Activated CD4-positive, alpha-beta memory T cell treated with anti-CD3 and anti-CD28 coated beads for 36 hours (primary cell): ENCODE data around the gene SLCO2A1. TPM values are rescaled to one million over a fixed set of nuclear protein-coding genes. Genes with fewer than 3 reads are reported as not detected.

Experiments used
- CTCF ChIA-PET: fragments of 350-600 bp; sonication (Branson Sonifier 250); formaldehyde crosslinking; loops from one replicate; lab custom pipeline; 2021; ENCODE audit warnings: antibody characterized with exemption, inconsistent platforms; lab: Charles Lee
- POLR2A ChIA-PET: fragments of 350-600 bp; sonication (Branson Sonifier 250); formaldehyde crosslinking; loops from one replicate; lab custom pipeline; 2021; ENCODE audit warnings: antibody characterized with exemption; lab: Charles Lee
- DNase-seq: peaks from one replicate; pipeline ENCODE4 v3.0.0-alpha.2; 2020
- H3K27ac Mint-ChIP-seq: one replicate; pipeline ENCODE4 v1.8.0; 2021; ENCODE audit warnings: mixed read lengths
- H3K27me3 Mint-ChIP-seq: one replicate; pipeline ENCODE4 v1.8.0; 2021; ENCODE audit warnings: mixed read lengths
- H3K36me3 Mint-ChIP-seq: one replicate; pipeline ENCODE4 v1.8.0; 2021; ENCODE audit warnings: mixed read lengths
- H3K4me1 Mint-ChIP-seq: one replicate; pipeline ENCODE4 v1.8.0; 2021; ENCODE audit warnings: low read depth, mixed read lengths
- H3K4me3 Mint-ChIP-seq: one replicate; pipeline ENCODE4 v1.8.0; 2021; ENCODE audit warnings: mild to moderate bottlenecking, mixed read lengths
- H3K9me3 Mint-ChIP-seq: one replicate; pipeline ENCODE4 v1.8.0; 2021; ENCODE audit warnings: mixed read lengths
- intact Hi-C: fragments of 100-400 bp; cut with micrococcal nuclease; formaldehyde crosslinking; loops from one replicate; pipeline ENCODE4 v1.15.1; 2023
- total RNA-seq, 2 experiments: library from RNA; stranded (reverse); gene quantifications; one replicate each; pipeline ENCODE4 v1.2.3, GENCODE V29; 2021

Gene SLCO2A1
- total RNA-seq, 2 experiments from 2014 or later = not detected

GRCh38 chr3:134001251-134001650 lies 28.5 kb downstream of the SLCO2A1 start:
- Mint-ChIP-seq H3K27ac (no peak overlapping the region), H3K27me3 (peaks cover 6% of the 10 kb centered on the region), H3K36me3 (no peaks in the 10 kb centered on the region), H3K9me3 (peaks cover 5% of the 10 kb centered on the region), H3K4me1 (no peaks in the 10 kb centered on the region), H3K4me3 (no peak overlapping the region)
- CTCF ChIA-PET = no interaction called here
- DNase-seq = no peak
- POLR2A ChIA-PET = no interaction called here
- intact Hi-C loops = no loop called here

- H3K27ac Mint-ChIP-seq = no peak overlapping the region
- no peak for DNase-seq
- peaks cover 5% of the 10 kb centered on the region for H3K9me3 Mint-ChIP-seq
- no peak overlapping the region for H3K4me3 Mint-ChIP-seq
- H3K4me1 Mint-ChIP-seq = no peaks in the 10 kb centered on the region
- no peaks in the 10 kb centered on the region for H3K36me3 Mint-ChIP-seq
- intact Hi-C loops = no loop called here
- POLR2A ChIA-PET = no interaction called here
- H3K27me3 Mint-ChIP-seq = peaks cover 6% of the 10 kb centered on the region
- CTCF ChIA-PET = no interaction called here
These were observed 29.6 kb downstream of the SLCO2A1 start for GRCh38 chr3:133999891-134000685.

- no peaks in the 10 kb centered on the region for H3K36me3 Mint-ChIP-seq
- no peak for DNase-seq
- no peaks in the 10 kb centered on the region for H3K9me3 Mint-ChIP-seq
- peaks cover 8% of the 10 kb centered on the region for H3K27me3 Mint-ChIP-seq
- POLR2A ChIA-PET = no interaction called here
- CTCF ChIA-PET = no interaction called here
- intact Hi-C loops = no loop called here
- H3K27ac Mint-ChIP-seq = no peak overlapping the region
- H3K4me3 Mint-ChIP-seq = no peak overlapping the region
- no peaks in the 10 kb centered on the region for H3K4me1 Mint-ChIP-seq
These were observed 31.0 kb downstream of the SLCO2A1 start for GRCh38 chr3:133998691-133999241.

GRCh38 chr3:133997871-133998635 lies 31.7 kb downstream of the SLCO2A1 start:
- ChIA-PET POLR2A (no interaction called here), CTCF (no interaction called here)
- Mint-ChIP-seq H3K27me3 (peaks cover 9% of the 10 kb centered on the region), H3K4me1 (no peaks in the 10 kb centered on the region), H3K9me3 (no peaks in the 10 kb centered on the region), H3K27ac (no peak overlapping the region), H3K4me3 (no peak overlapping the region), H3K36me3 (no peaks in the 10 kb centered on the region)
- no peak for DNase-seq
- intact Hi-C loops = no loop called here

GRCh38 chr3:133996996-133997395 lies 32.7 kb downstream of the SLCO2A1 start:
- H3K4me1 Mint-ChIP-seq = no peaks in the 10 kb centered on the region
- H3K9me3 Mint-ChIP-seq = no peaks in the 10 kb centered on the region
- POLR2A ChIA-PET = no interaction called here
- no peak for DNase-seq
- CTCF ChIA-PET = no interaction called here
- peaks cover 9% of the 10 kb centered on the region for H3K27me3 Mint-ChIP-seq
- H3K27ac Mint-ChIP-seq = no peak overlapping the region
- intact Hi-C loops = no loop called here
- H3K4me3 Mint-ChIP-seq = no peak overlapping the region
- no peaks in the 10 kb centered on the region for H3K36me3 Mint-ChIP-seq

- H3K27me3 Mint-ChIP-seq = peaks cover 9% of the 10 kb centered on the region
- H3K4me1 Mint-ChIP-seq = no peaks in the 10 kb centered on the region
- ChIA-PET CTCF (no interaction called here), POLR2A (no interaction called here)
- no peaks in the 10 kb centered on the region for H3K36me3 Mint-ChIP-seq
- intact Hi-C loops = no loop called here
- no peak for DNase-seq
- no peaks in the 10 kb centered on the region for H3K9me3 Mint-ChIP-seq
- H3K4me3 Mint-ChIP-seq = no peak overlapping the region
- H3K27ac Mint-ChIP-seq = no peak overlapping the region
These were observed 33.5 kb downstream of the SLCO2A1 start for GRCh38 chr3:133996251-133996661.

- H3K4me3 Mint-ChIP-seq = no peak overlapping the region
- H3K4me1 Mint-ChIP-seq = no peaks in the 10 kb centered on the region
These were observed 34.5 kb downstream of the SLCO2A1 start for GRCh38 chr3:133995264-133995663.

GRCh38 chr3:133994166-133994890 lies 35.4 kb downstream of the SLCO2A1 start:
- Mint-ChIP-seq H3K4me3 (no peak overlapping the region), H3K9me3 (no peaks in the 10 kb centered on the region), H3K36me3 (no peaks in the 10 kb centered on the region), H3K27me3 (peaks cover 9% of the 10 kb centered on the region), H3K27ac (no peak overlapping the region), H3K4me1 (no peaks in the 10 kb centered on the region)
- ChIA-PET POLR2A (no interaction called here), CTCF (no interaction called here)
- intact Hi-C loops = no loop called here
- no peak for DNase-seq

More at GRCh38 chr3:133995264-133995663, 34.5 kb downstream of the SLCO2A1 start:
- H3K9me3 Mint-ChIP-seq = no peaks in the 10 kb centered on the region
- CTCF ChIA-PET = no interaction called here
- no peak overlapping the region for H3K27ac Mint-ChIP-seq
- POLR2A ChIA-PET = no interaction called here
- intact Hi-C loops = no loop called here
- peaks cover 9% of the 10 kb centered on the region for H3K27me3 Mint-ChIP-seq
- DNase-seq = no peak
- H3K36me3 Mint-ChIP-seq = no peaks in the 10 kb centered on the region

GRCh38 chr3:133992951-133993620 lies 36.6 kb downstream of the SLCO2A1 start:
- H3K9me3 Mint-ChIP-seq = no peaks in the 10 kb centered on the region
- H3K4me3 Mint-ChIP-seq = no peak overlapping the region
- no peak for DNase-seq
- no peaks in the 10 kb centered on the region for H3K4me1 Mint-ChIP-seq
- no peak overlapping the region for H3K27ac Mint-ChIP-seq
- H3K36me3 Mint-ChIP-seq = no peaks in the 10 kb centered on the region
- CTCF ChIA-PET = no interaction called here
- intact Hi-C loops = no loop called here
- POLR2A ChIA-PET = no interaction called here
- H3K27me3 Mint-ChIP-seq = peaks cover 6% of the 10 kb centered on the region

- no peak for DNase-seq
- intact Hi-C loops = no loop called here
- ChIA-PET POLR2A (no interaction called here), CTCF (no interaction called here)
- Mint-ChIP-seq H3K4me3 (no peak overlapping the region), H3K27ac (no peak overlapping the region), H3K27me3 (peaks cover 5% of the 10 kb centered on the region), H3K9me3 (no peaks in the 10 kb centered on the region), H3K4me1 (no peaks in the 10 kb centered on the region), H3K36me3 (no peaks in the 10 kb centered on the region)
These were observed 37.3 kb downstream of the SLCO2A1 start for GRCh38 chr3:133992381-133992780.

- Mint-ChIP-seq H3K27ac (no peak overlapping the region), H3K4me3 (no peak overlapping the region), H3K27me3 (peaks cover 5% of the 10 kb centered on the region), H3K36me3 (no peaks in the 10 kb centered on the region), H3K4me1 (no peaks in the 10 kb centered on the region), H3K9me3 (no peaks in the 10 kb centered on the region)
- POLR2A ChIA-PET = no interaction called here
- CTCF ChIA-PET = no interaction called here
- intact Hi-C loops = no loop called here
- no peak for DNase-seq
These were observed 38.1 kb downstream of the SLCO2A1 start for GRCh38 chr3:133991637-133992036.

GRCh38 chr3:133991209-133991608 lies 38.5 kb downstream of the SLCO2A1 start:
- no peak overlapping the region for H3K4me3 Mint-ChIP-seq
- no peaks in the 10 kb centered on the region for H3K36me3 Mint-ChIP-seq
- ChIA-PET POLR2A (no interaction called here), CTCF (no interaction called here)
- intact Hi-C loops = no loop called here
- no peaks in the 10 kb centered on the region for H3K4me1 Mint-ChIP-seq
- peaks cover 5% of the 10 kb centered on the region for H3K27me3 Mint-ChIP-seq
- H3K9me3 Mint-ChIP-seq = no peaks in the 10 kb centered on the region
- no peak overlapping the region for H3K27ac Mint-ChIP-seq
- no peak for DNase-seq
